HuH-7 (cell line): Measurements from ENCODE around the gene RASGRP4.
"Not testable (repeated sequence)": the region's sequence is repeated elsewhere in the genome, so short reads cannot be mapped to it uniquely, and the experiment has no call there.

Experiments
- DNase-seq: peaks from one replicate; pipeline ENCODE4 v3.0.0; 2011; ENCODE audit warnings: low spot score

The RASGRP4 gene

GRCh38 chr19:38425810-38426466 is at the start of gene RASGRP4:
Gene RASGRP4 (minus strand): TSS chr19:38426219. CDS start chr19:38426091, 128 bp downstream.
- DNase-seq = no peak

GRCh38 chr19:38475176-38475575 is 49.2 kb upstream of the RASGRP4 start:
- no peak for DNase-seq

GRCh38 chr19:38473201-38473600 is 47.2 kb upstream of the RASGRP4 start:
- no peak for DNase-seq

GRCh38 chr19:38472725-38473124 is 46.7 kb upstream of the RASGRP4 start:
- DNase-seq = not testable (repeated sequence)

- DNase-seq = no peak
These were observed 44.9 kb upstream of the RASGRP4 start for GRCh38 chr19:38470788-38471480.

- no peak for DNase-seq
These were observed 43.1 kb upstream of the RASGRP4 start for GRCh38 chr19:38469151-38469550.

- no peak for DNase-seq
These were observed 41.8 kb upstream of the RASGRP4 start for GRCh38 chr19:38467541-38468525.

GRCh38 chr19:38466050-38466449 is 40.0 kb upstream of the RASGRP4 start:
- no peak for DNase-seq

- no peak for DNase-seq
These were observed 38.5 kb upstream of the RASGRP4 start for GRCh38 chr19:38464421-38465082.

- no peak for DNase-seq
These were observed 37.3 kb upstream of the RASGRP4 start for GRCh38 chr19:38463365-38463764.

GRCh38 chr19:38458991-38459390 is 33.0 kb upstream of the RASGRP4 start:
- DNase-seq = no peak

- DNase-seq = no peak
These were observed 31.8 kb upstream of the RASGRP4 start for GRCh38 chr19:38457690-38458405.

GRCh38 chr19:38457202-38457601 is 31.2 kb upstream of the RASGRP4 start:
- no peak for DNase-seq

- DNase-seq = peak; percentile 88
These were observed 29.0 kb upstream of the RASGRP4 start for GRCh38 chr19:38455031-38455430.

- no peak for DNase-seq
These were observed 27.6 kb upstream of the RASGRP4 start for GRCh38 chr19:38453596-38453995.

- DNase-seq = no peak
These were observed 26.7 kb upstream of the RASGRP4 start for GRCh38 chr19:38452430-38453366.

GRCh38 chr19:38451629-38452028 is 25.6 kb upstream of the RASGRP4 start:
- DNase-seq = no peak

- no peak for DNase-seq
These were observed 25.0 kb upstream of the RASGRP4 start for GRCh38 chr19:38451036-38451435.

- DNase-seq = no peak
These were observed 23.5 kb upstream of the RASGRP4 start for GRCh38 chr19:38449518-38449917.

- no peak for DNase-seq
These were observed 22.2 kb upstream of the RASGRP4 start for GRCh38 chr19:38448225-38448624.
